Astrocyte of the cerebellum (primary cell): ENCODE data around the gene DHX34.
A peak's percentile ranks its signal among the peaks of the same experiment; 100 is the strongest.

ENCODE experiments used
- DNase-seq: peaks from one replicate; pipeline ENCODE4 v3.0.0-alpha.2; 2011; ENCODE audit warnings: low read depth
- H3K4me3 ChIP-seq: 2 replicates; pipeline ENCODE4 v1.5.1; 2011; ENCODE audit warnings: mild to moderate bottlenecking, low read depth, low read length, moderate library complexity
- CTCF ChIP-seq: IDR thresholded peaks from 2 replicates; pipeline ENCODE4 v1.5.1; 2012; ENCODE audit warnings: low read length, low read depth, moderate library complexity, mild to moderate bottlenecking; ENCODE audit errors: missing control alignments
- in situ Hi-C: cut with HindIII; loops from 2 replicates; pipeline ENCODE4 v1.10.0; 2017; ENCODE audit warnings: low sequenced_read_pairs

Gene DHX34

GRCh38 chr19:47351548-47351947 is 2.4 kb downstream of the DHX34 start:
- no peak for TF ChIP-seq CTCF
- peak; percentile 19 for DNase-seq
- no peak overlapping the region for H3K4me3 ChIP-seq
- in situ Hi-C loops: no loop called here

DNA sequence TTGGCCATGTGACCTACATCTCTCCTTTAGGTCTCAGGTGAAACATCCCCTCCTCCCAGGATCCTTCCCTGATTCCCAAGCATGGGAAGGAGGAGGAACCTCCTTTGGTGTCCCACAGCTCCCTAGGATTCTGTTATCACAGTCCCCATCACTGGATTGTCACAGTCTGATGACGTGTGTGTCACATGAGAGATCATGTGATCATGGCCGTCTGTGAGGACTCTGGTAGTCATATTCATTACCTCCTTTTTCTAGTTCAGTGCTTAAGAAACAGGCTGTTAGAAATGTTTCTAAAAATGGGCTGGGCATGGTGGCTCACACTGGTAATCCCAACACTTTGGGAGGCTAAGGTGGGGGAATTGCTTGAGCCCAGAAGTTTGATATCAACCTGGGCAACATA is 3.0 kb downstream of the DHX34 start:
- no peak for TF ChIP-seq CTCF
- in situ Hi-C loops: no loop called here
- H3K4me3 ChIP-seq: no peak overlapping the region
- DNase-seq: no peak

- DNase-seq: no peak
- H3K4me3 ChIP-seq: no peak overlapping the region
- in situ Hi-C loops: no loop called here
- no peak for TF ChIP-seq CTCF
Observed at GRCh38 chr19:47353307-47353712, 4.2 kb downstream of the DHX34 start.

DNA sequence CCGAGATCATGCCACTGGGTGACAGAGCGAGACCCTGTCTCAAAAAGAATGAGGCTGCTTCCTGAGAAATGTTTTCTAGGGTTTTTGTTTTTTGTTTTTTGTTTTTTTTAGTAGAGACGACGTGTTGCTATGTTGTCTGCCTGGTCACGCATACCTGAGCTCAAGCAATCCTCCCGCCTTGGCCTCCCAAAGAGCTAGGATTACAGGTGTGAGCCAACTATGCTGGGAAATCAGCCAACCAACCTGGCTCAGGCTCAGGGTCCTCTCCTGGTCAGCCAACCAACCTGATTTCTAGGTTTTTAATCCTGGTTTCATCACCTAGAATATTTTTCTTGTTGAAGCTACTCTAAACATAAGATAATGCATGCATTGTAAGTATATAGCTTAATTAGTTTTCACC is 7.8 kb downstream of the DHX34 start:
- in situ Hi-C loops: no loop called here
- H3K4me3 ChIP-seq: no peak overlapping the region
- TF ChIP-seq CTCF: no peak
- DNase-seq: no peak

DNA sequence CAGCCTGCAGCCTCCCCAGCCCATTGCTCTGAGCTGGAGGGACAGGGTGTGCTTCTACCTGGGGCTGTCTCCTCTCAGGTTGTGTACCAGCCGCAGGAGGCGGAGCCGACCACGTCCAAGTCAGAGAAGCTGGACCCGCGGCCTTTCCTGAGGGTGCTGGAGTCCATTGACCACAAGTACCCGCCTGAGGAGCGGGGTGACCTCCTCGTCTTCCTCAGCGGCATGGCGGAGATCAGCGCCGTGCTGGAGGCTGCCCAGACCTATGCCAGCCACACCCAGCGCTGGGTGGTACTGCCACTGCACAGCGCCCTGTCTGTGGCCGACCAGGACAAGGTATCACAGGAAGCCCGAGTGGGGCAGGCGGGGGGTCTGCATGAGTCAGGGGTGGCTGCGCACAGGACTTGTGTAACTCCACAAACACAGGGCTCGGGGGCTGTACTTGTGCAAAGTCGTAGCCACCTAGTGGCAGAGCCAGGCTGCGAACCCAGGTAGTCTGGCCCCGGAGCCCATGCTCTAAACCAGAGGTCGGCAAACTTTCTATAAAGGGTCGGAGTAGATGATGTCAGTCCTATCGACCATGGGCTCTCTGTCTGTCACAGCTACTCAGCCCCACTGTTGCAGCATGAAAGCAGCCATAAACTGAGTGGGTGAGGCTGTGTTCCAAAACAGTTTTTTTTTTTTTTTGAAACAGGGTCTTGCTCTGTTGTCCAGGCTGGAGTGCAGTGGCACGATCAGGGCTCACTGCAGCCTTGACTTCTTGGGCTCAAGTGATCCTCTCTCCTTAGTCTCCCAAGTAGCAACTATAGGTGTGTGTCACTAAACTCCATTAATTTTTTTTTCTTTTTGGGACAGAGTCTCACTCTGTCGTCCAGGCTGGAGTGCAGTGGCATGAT is 8.9 kb downstream of the DHX34 start:
- in situ Hi-C loops: no loop called here
- no peak overlapping the region for H3K4me3 ChIP-seq
- peak; percentile 32 for TF ChIP-seq CTCF
- no peak for DNase-seq

DNA sequence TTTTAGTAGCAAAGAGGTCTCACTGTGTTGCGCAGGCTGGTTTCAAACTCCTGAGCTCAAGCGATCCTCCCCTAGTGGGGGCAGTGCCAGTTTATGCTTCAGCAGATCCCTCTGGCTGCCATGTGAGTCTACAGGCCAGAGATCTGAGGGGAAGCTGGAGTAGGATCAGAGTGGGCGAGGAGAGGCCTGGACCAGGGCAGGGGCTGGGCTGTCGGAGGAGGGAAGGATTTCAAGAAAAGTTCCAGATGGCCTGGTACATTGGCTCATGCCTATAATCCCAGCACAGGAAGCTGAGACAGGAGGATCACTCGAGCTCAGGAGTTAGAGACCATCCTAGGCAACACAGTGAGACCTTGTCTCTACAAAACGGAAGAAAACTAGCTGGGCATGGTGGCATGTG is 9.8 kb downstream of the DHX34 start:
- no peak for DNase-seq
- TF ChIP-seq CTCF: no peak
- no peak overlapping the region for H3K4me3 ChIP-seq
- in situ Hi-C loops: no loop called here

- no peak overlapping the region for H3K4me3 ChIP-seq
- in situ Hi-C loops: no loop called here
- DNase-seq: no peak
- no peak for TF ChIP-seq CTCF
Observed at GRCh38 chr19:47362321-47362720, 13.2 kb downstream of the DHX34 start.
